NCI-H2227 (cell line): Measurements from ENCODE around the gene TRIM65.
A peak's percentile ranks its signal among the peaks of the same experiment; 100 is the strongest.
"Not testable (repeated sequence)": the region's sequence is repeated elsewhere in the genome, so short reads cannot be mapped to it uniquely, and the experiment has no call there.

Source experiments
- DNase-seq: peaks from one replicate; lab custom pipeline; 2025; ENCODE audit not compliant: unreplicated experiment; lab: John Stamatoyannopoulos, UW

The TRIM65 gene

GRCh38 chr17:75854101-75854748 lies 42.5 kb downstream of the TRIM65 start:
- DNase-seq: no peak

DNA sequence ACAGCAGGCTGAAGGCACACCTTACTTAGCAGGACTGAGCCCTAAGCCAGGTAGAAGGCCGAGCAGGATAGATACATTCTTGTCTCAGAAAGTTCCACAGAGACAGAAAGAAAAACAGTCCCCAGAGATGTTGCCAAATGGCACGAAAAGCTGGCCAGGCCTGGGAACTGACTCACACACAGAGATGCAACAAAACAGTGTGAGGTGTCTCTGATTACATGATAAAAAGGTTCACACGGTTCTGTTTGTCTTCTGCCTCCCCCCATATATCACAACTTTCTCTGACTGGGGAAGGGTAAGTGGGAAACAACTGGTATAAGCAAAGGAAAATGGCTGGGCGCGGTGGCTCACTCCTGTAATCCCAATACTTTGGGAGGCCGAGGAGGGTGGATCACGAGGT lies 43.3 kb downstream of the TRIM65 start:
- DNase-seq: no peak

DNA sequence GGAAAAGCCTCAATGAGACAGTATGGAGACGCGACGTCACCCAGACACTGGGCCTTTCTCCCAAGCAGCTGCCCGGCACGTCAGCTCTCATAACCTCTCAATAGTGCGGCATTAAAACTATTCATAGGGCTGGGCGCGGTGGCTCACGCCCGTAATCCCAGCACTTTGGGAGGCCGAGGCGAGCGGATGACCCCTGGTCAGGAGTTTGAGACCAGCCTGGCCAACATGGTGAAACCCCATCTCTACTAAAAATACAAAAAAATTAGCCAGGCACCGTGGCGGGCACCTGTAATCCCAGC lies 45.1 kb downstream of the TRIM65 start:
- not testable (repeated sequence) for DNase-seq

GRCh38 chr17:75850928-75851692 lies 45.6 kb downstream of the TRIM65 start:
- DNase-seq: no peak

GRCh38 chr17:75849724-75850123 lies 47.0 kb downstream of the TRIM65 start:
- DNase-seq: no peak

DNA sequence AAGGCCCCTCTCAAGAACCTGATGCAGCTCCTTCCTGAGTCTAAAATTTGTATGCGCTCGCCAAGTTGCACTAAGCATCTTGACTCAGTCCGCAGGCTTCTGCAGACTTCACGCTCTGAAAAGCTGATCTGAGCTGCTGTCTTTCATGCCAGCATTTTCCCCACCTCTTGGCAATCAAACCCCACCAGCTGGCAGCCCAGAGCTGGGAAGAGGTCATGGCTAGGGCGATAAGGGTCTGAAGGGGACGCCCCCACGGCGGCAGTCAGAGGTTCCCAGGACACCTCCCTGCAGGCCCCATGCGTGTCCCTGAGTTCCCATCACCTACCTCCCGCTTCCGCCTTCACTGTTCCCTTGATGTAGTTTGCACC lies 47.5 kb downstream of the TRIM65 start:
- no peak for DNase-seq

DNA sequence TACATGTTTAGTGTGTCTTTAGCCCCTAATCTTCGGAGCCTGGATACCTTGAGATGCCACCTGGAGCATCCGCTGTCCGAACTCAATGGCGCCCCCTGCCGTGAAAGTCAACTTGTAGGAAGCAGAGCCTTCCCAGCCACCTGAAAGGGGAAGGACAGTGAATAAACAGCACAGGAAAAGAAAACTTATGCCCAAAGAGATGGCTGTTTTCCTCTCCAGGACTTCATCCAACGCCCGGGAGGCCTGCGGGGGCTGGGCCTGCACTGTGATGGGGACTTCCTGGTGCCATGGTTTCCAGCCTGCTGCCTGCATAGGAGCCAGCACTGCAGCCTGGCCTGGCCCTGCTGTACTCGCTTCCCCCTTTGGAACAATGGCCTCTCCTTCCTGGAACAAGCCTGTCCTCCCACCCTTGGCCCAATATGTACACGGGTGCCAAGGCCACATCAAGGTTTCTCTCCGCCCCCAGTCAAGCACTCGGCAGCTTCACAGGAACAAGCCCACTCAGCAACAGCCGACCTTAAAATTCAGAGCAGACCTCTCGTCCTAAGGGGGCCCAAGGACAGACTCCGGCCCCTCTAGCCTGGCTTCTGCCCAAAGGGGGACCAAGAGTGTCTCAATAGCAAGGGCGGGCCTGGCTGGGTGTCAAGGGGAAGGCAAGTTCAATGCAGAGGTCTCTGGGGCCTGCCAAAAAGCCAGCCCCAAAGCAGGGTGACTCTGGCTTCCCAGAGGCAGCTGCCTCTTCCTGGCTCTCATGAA lies 48.0 kb downstream of the TRIM65 start:
- peak; percentile 74 for DNase-seq

DNA sequence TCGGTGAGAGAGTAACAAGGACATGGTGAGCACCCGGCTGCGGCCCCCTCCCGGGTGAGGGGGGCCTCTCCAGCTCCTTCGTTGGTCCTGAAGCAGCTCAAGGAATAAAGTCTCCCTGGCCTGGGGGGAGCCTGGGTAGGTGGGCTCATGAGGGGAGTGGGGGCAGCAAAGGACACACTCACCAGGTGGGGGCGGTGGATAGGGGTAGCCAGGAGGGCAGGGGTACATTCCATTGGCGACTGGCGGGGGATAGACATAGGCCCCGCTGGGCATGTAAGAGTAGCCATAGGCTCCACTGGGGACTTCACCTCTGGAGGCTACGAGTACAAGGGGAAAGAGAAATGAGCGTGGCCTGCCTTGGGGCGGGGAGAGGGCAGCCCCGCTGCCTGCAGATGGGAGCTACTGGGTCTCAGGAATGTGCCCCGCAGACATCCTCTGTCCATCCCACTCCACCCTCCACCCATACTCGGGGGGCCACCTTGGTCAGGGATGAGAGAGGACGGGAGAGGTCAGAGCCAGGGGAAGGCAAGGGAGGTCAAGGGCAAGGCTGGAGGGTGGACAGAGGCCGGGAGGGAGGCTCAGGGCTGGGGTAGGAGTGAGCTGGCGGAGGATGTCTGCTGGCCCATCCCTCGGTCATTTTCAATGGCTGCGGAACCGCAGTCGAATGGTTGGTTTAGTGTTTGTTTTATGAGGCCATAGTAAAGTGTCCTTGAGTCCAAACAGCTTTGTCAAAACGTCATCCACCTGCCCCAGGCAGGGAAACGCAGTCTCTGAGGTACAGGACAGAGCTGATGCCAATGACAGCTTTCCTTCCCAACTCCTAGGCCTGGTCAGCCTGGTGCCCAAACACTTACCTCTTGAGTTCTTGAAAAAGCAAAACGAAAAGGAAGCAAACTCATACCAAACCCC lies 48.9 kb downstream of the TRIM65 start:
- no peak for DNase-seq

DNA sequence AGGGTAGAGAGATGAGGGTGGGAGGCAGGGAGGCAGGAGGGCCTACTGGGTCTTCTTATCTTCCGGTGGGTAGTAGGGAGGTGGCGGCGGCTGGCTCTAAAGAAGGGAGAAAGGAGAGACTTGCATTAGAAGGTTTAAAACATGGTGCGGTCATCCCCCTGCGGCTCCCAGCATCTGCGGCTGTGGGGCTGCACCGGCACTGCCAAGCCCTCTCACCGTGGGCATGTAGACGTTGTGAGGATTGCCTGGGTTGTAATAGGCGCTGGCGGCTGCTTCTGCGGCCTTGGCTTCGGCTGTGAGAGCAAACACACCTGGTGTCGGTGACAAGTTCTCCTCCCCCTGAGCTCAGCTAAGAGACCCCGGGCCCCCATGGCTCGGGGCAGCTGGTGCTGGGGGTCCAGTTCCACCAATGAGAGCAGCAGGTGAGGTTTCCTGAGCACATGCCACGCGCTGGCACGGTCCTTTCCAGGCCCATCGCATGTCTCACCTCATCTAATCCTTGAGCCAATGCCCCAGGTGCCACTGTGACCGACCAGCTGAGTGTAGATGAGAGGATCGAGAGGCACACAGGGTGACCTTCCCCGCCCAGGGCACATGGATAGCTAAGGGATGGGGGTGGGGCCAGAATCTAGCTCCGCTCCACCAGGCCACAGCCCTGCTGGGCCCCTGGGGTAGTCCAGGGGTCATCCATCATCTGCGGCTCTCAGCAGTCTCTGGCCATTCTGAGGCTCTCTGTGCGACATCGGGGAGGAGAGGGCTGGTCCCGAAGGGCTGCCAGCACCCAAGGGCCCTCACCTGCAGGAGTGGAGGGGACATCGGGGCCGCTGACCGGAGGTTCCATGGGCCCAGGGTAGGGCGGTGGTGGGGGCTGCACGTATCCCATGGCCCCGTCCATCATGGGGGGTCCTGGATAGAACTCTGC lies 49.8 kb downstream of the TRIM65 start:
- no peak for DNase-seq

DNA sequence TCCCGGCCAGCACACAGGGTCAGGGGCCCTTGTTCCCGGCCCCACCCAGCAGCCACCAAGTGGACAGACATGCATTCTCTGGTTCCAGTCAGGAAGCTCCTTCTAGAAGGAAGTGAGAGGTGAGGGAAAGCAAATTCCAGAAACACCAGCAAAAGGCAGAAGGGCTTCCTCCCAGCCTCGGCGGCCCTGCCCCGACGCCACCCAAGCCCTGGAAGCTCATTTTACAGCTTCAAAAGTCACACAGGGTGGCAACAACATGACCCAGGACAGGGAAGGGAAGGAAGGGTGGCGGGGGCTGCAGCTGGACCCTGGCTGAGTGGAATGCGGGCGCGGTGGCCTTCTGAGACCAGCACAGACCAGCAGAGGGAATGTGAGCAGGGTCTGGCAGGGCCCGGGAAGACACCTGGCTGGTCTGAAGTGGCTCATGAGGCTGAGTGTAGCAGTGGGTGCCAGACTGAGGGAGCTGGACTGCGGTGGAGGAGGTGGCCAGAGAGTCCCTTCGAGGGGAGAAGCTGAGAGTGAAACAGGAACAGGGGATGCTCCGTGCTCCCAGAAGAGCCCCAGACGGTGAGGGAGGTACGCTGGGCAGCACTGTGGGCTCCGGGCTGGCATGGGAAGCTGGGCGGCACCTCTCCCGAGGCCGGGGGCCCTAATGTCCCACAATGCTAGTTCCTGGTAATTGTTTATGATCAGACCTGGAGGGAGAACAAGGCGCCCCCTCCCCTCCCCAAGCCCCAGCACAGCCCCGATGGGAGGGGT lies 50.6 kb downstream of the TRIM65 start:
- DNase-seq: no peak

GRCh38 chr17:75845058-75845711 lies 51.6 kb downstream of the TRIM65 start:
- peak; percentile 57 for DNase-seq

DNA sequence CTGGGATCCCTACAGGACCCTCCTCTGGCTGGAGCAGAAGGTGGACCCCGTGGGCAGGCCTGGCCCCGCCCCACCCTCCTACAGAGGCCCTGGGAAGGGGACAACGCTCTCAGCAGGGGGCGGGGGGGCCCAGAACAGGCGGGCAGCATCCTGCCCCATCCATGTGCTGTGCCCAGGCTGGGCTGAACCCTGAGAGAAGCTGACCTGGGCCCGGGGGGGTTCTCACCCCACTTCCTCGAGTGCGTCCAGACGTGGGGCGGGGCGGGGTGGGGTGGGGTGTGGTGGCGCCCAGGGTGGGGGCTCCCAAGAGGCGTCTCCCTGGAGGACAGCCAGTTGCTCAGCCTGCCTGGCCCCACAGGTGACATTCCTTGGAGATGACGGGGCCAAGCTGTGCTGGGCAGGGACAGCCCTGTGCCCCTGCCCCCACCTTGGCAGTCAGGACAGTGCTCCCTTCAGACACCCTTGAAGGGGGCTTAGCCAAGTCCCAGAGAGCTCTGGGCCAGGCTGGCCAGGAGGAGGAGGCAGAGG lies 52.2 kb downstream of the TRIM65 start:
- no peak for DNase-seq

DNA sequence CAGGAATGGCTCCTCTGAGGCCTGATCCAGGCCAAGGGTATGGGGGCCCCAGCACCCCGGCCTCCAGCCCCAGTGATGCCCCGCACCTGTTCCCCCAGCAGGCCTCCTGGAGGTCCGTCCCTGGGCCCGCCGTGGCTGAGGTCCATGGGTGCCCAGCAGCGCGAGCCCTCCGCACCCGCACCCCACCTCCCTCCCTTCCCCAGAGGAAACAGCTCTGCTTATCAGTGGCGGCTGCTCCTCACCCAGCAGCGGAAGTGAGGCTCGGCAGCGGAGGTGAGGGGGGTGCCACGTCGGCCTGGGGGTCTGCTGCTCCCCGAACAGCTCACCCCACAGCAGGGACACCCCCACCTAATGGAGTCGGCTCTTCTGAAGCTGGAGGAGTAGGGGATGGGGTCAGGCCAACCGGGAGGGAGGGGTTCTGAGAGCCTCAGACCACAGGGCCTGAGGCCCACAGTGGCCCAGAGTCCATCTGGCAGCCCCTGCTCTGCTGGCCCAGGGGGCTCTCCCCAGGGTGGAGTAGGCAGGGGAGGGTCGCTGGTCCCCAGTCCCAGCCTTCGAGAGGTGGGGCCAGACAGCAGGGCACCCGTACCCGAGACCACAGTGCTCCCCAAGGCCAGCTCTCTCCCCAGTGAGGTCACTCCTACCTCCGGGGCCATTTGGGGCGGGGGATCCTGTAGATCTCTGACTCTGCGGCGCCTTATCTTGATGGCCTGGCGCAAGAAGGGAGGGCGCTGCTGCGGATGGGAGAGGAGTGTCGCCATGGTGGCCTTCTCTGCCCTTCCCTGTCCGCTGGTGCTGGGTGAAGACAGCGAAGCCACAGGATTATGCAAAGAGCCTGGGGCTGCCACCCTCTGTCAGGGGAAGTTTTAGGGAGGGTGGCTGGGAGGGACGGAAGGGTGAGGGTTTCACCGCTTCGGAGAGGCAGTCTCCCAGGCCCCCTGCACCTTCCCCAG lies 52.9 kb downstream of the TRIM65 start, which contains the start of gene UNC13D:
UNC13D (minus strand) TSS at position 828 of the 953 bp plus-strand sequence; CDS start at position 761, 67 bp downstream.
- no peak for DNase-seq

DNA sequence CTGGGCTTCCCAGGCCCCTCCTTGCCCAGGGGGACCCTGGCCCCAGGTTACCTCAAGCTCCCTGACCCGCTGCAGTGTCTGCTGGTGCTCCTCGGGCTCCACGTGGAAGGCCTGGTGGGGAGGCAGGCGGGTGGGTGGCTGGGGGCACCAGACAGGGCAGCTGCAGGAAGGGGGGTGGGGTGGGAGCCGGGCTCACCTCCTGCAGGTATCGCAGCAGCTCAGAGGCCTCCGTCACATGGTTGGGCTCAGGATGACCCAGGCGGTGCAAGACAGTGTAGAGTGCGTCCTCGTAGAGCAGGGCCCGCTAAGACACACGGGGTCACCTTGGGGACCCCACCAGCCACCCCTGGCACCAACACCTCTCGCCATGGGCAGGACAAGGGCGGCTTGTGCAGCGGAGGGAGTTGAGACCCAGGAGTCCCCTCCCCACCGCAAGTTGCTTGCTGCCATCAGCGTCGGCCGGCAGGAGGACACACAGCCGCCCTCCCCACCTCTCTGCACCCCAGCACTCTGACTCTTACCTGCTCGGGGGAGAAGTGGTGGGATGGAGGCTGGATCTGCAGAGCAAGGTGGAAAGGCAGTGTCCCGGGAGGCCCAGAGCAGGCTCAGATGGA lies 53.7 kb downstream of the TRIM65 start:
- no peak for DNase-seq

DNA sequence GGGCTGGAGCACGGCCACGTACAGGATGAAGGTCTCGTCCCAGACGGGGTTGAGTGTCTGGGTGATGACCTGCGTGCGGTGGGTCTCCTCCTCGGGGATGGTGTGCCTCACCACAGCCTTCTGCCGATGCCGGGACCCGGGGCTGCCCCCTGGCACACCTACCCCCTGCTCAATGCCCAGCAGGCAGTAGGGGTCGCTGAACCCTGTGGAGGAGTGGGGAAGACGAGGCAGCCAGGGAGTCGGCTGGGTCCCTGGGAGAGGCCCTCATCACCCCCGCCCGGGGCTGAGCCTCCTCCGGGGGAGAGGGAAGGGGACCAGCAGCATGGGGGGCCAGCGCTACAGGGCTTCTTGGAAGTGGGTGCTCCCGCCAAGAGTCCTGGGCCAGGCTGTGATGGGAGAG lies 54.3 kb downstream of the TRIM65 start:
- no peak for DNase-seq

- DNase-seq: no peak
These were observed 56.0 kb downstream of the TRIM65 start for GRCh38 chr17:75840799-75841164.
